HL-60 (cell line): ENCODE measurements around the gene SNTG2.

Experiments used
- CTCF ChIP-seq: IDR thresholded peaks from one replicate; pipeline ENCODE4 v1.5.1; 2011; ENCODE audit warnings: low read length, control low read depth, inconsistent platforms; ENCODE audit not compliant: insufficient read depth
- POLR2AphosphoS5 ChIP-seq: IDR thresholded peaks from 2 replicates; pipeline ENCODE4 v1.6.1; 2012; ENCODE audit warnings: low read depth

- TF ChIP-seq CTCF (no peak), POLR2AphosphoS5 (no peak)
These were observed 25.3 kb upstream of the SNTG2 start for GRCh38 chr2:925309-925708.
